OCI-LY1 (cell line): ENCODE data around the gene CHD1.

Experiments
- H2AFZ ChIP-seq: fragments of 200-600 bp; sonication (generic), shearing (Covaris generic); 2 replicates; pipeline ENCODE4 v1.6.0; 2014; ENCODE audit warnings: antibody characterized with exemption, mild to moderate bottlenecking, low read length
- H3F3A ChIP-seq: fragments of 200-600 bp; sonication (generic), shearing (Covaris generic); 2 replicates; pipeline ENCODE4 v1.6.0; 2014; ENCODE audit warnings: mild to moderate bottlenecking, antibody characterized with exemption, low read length, moderate library complexity; ENCODE audit not compliant: insufficient read depth
- H3K27ac ChIP-seq: fragments of 200-600 bp; sonication (generic); 2 replicates; pipeline ENCODE4 v1.5.1; 2014; ENCODE audit warnings: low read length, mixed run types, mild to moderate bottlenecking, low read depth; ENCODE audit not compliant: poor library complexity, severe bottlenecking
- H3K27me3 ChIP-seq: fragments of 200-600 bp; sonication (generic); 2 replicates; pipeline ENCODE4 v1.6.0; 2014; ENCODE audit warnings: antibody characterized with exemption, mild to moderate bottlenecking, low read length, moderate library complexity; ENCODE audit not compliant: insufficient read depth
- H3K36me3 ChIP-seq: fragments of 200-600 bp; sonication (generic); 2 replicates; pipeline ENCODE4 v1.6.1; 2014; ENCODE audit warnings: mild to moderate bottlenecking, antibody characterized with exemption, low read length, moderate library complexity, mixed read lengths; ENCODE audit not compliant: insufficient read depth
- H3K4me1 ChIP-seq: fragments of 200-600 bp; sonication (generic); 2 replicates; pipeline ENCODE4 v1.5.1; 2014; ENCODE audit warnings: mild to moderate bottlenecking, low read length, moderate library complexity; ENCODE audit not compliant: insufficient read depth, severe bottlenecking
- H3K4me2 ChIP-seq: fragments of 200-600 bp; sonication (generic), shearing (Covaris generic); 2 replicates; pipeline ENCODE4 v1.6.1; 2014; ENCODE audit warnings: low read length
- H3K4me3 ChIP-seq: fragments of 200-600 bp; sonication (generic); 2 replicates; pipeline ENCODE4 v1.5.1; 2014; ENCODE audit warnings: low read length, low read depth, mild to moderate bottlenecking, mixed read lengths; ENCODE audit not compliant: poor library complexity, severe bottlenecking
- H3K79me2 ChIP-seq: fragments of 200-600 bp; shearing (Covaris generic); 2 replicates; pipeline ENCODE4 v1.6.1; 2016; ENCODE audit warnings: mixed run types, low read length, mixed read lengths; ENCODE audit not compliant: insufficient read depth
- H3K9ac ChIP-seq: fragments of 200-600 bp; sonication (generic), shearing (Covaris generic); 2 replicates; pipeline ENCODE4 v1.6.1; 2014; ENCODE audit warnings: mild to moderate bottlenecking, low read length, mixed read lengths
- H3K9me2 ChIP-seq: fragments of 200-600 bp; sonication (generic), shearing (Covaris generic); 2 replicates; pipeline ENCODE4 v1.6.1; 2014; ENCODE audit warnings: low read depth, mild to moderate bottlenecking, low read length, mixed read lengths
- H3K9me3 ChIP-seq: fragments of 200-600 bp; shearing (Covaris generic); 2 replicates; pipeline ENCODE4 v1.6.1; 2014; ENCODE audit warnings: low read length, mixed read lengths
- H4K20me1 ChIP-seq: fragments of 200-600 bp; sonication (generic), shearing (Covaris generic); 2 replicates; pipeline ENCODE4 v1.6.0; 2016; ENCODE audit warnings: mild to moderate bottlenecking, low read length; ENCODE audit not compliant: insufficient read depth
- CTCF ChIP-seq: fragments of 200-600 bp; sonication (generic), shearing (Covaris generic); IDR thresholded peaks from 2 replicates; pipeline ENCODE4 v1.5.1; 2017; ENCODE audit warnings: mild to moderate bottlenecking, antibody characterized with exemption, low read length, moderate library complexity, mixed read lengths
- EZH2 ChIP-seq: fragments of 200-600 bp; sonication (generic), shearing (Covaris generic); IDR thresholded peaks from 2 replicates; pipeline ENCODE4 v1.8.0; 2017; ENCODE audit warnings: borderline replicate concordance, mixed run types, mild to moderate bottlenecking, antibody characterized with exemption, low read length, moderate library complexity, mixed read lengths

CHD1 gene

DNA sequence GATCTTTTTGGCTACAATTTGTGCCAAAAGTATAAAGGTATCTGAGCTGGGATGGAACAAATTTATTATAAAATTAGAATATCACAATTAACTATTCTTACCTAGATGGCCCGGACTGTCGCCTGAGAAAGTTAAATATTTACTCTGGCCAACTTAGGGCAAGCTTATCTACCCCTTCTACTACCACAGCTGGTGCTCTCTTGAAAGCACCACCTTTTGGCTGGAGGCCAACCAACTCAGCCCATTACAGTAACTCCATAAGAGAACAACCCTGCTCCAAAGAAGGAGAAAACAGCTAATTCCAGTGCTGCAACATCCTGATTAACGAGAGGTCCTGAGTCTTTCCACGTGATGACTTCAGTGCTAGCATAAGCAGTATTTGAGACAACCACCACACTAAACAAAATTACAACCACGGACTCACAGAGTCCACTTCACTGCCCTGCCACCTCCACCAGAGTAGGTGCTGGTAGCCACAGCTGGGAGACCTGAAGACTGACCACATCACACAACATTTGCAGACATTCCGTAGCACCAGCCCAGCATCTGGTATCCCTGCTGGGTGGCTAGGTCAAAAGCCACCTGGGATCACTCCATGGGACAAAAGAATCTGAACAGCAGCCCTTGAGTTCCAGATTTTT lies 112.1 kb downstream of the CHD1 start:
- TF ChIP-seq EZH2 (no peak), CTCF (no peak)
- Histone ChIP-seq H3K79me2 (no peaks in the 10 kb centered on the region), H3K4me2 (no peak overlapping the region), H3K27ac (no peak overlapping the region), H3K27me3 (no peaks in the 10 kb centered on the region), H2AFZ (no peak overlapping the region), H3K9me2 (no peaks in the 10 kb centered on the region), H3K4me3 (no peak overlapping the region), H4K20me1 (no peaks in the 10 kb centered on the region), H3K4me1 (no peaks in the 10 kb centered on the region), H3K36me3 (no peaks in the 10 kb centered on the region), H3K9ac (no peak overlapping the region), H3K9me3 (no peaks in the 10 kb centered on the region), H3F3A (no peaks in the 10 kb centered on the region)

DNA sequence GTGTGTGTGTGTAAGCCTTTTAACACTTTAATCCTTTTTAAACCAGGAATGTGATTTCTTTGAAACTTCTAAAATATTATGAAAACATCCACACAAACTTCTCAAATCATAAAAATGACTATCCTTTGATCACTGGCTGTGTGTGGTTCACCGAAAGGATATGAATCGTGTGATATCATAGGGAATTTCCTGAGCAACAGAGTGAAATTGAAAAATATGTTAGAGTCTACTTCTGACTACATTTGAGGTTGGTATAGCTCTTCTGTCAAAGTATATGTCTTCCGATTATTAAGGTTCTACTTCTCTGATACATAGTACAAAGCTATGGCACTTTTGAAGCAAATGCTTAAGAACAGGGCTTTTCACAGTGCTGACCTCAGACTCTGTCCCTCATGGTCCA lies 115.1 kb downstream of the CHD1 start:
- no peaks in the 10 kb centered on the region for H3F3A ChIP-seq
- H3K9ac ChIP-seq, result no peak overlapping the region
- no peak for TF ChIP-seq EZH2
- TF ChIP-seq CTCF, result no peak
- no peaks in the 10 kb centered on the region for H4K20me1 ChIP-seq
- no peaks in the 10 kb centered on the region for H3K36me3 ChIP-seq
- no peak overlapping the region for H3K4me3 ChIP-seq
- no peaks in the 10 kb centered on the region for H3K27me3 ChIP-seq
- H3K4me2 ChIP-seq, result no peak overlapping the region
- H3K4me1 ChIP-seq, result no peaks in the 10 kb centered on the region
- no peak overlapping the region for H2AFZ ChIP-seq
- no peaks in the 10 kb centered on the region for H3K79me2 ChIP-seq
- H3K27ac ChIP-seq, result no peak overlapping the region
- H3K9me2 ChIP-seq, result no peaks in the 10 kb centered on the region
- H3K9me3 ChIP-seq, result no peaks in the 10 kb centered on the region

DNA sequence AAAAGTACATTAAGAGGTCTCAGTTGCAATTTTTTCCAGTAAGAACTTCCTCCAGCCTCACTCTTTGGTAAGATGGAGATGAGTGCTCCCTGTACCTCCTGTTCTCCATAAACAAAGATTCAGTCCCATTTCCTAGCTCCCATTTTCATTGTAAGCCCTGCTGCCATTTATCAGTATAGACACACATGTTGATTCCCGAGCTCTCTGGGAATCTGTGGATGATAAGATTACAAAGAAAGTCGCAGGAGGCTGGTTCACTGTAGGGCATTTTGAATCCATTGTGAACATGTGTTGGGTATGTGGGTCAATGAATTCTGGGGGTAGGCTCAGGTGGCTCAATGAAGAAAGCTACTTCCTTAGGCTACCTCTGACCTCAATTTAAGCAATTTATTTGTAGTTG lies 118.6 kb downstream of the CHD1 start:
- Histone ChIP-seq H3K27ac (no peak overlapping the region), H3K9ac (no peak overlapping the region), H2AFZ (no peak overlapping the region), H3K4me2 (no peak overlapping the region), H4K20me1 (no peaks in the 10 kb centered on the region), H3K4me1 (no peaks in the 10 kb centered on the region), H3K27me3 (no peaks in the 10 kb centered on the region), H3K9me3 (0 out of 2 replicates have a peak, but pooled peaks cover 4% of the 10 kb centered on the region), H3F3A (no peaks in the 10 kb centered on the region), H3K4me3 (no peak overlapping the region), H3K79me2 (no peaks in the 10 kb centered on the region), H3K36me3 (no peaks in the 10 kb centered on the region), H3K9me2 (no peaks in the 10 kb centered on the region)
- no peak for TF ChIP-seq EZH2
- TF ChIP-seq CTCF, result no peak
